ENCODE measurements around the gene BCL7A.

DNA sequence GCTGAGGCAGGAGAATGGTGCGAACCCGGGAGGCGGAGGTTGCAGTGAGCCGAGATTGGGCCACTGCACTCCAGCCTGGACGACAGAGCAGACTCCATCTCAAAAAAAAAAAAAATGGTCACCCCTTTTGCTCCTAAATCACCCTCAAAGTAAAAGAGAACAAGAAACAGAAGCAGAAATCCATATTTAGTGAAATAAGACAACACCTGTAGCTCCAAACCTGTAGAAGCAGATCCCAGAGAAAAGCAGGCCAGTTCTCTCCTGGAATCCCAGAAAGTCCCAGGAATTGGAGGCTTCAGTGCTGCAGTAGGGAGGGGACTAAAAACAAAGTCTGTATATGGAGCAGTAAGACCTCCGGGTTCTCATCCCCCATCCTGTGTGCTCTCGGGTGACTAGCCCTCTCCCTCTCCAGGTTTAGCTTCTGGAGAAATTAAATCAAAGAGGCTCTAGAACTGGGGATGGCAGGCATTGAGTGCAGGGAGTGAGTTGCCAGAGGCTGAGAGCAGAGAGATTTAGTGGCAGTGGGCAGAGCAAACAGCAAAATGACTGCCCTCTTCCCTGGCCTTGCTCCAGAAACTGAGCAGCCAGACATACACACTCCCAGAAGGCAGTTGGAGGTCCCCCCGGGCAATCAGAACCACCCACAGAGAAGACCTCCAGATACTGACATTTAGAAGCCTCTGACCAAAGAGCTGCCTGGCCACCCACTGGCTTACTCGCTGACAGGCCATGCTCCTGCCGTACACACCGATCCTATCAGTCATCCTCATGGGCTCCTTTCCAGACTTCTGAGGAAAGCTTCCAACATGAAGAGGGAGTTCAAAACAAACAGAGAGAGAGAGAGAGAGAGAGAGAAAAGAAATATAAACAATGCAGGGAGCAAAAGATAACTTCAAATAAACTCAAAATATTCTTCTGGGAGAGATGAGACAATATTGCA, 50.6 kb downstream of the BCL7A start:
- no peak for TF ChIP-seq CTCF (IDR thresholded peaks at IDR 0.05)
- TF ChIP-seq EZH2 (IDR thresholded peaks at IDR 0.05; ENCODE audit: borderline replicate concordance, insufficient read depth, low read depth, low read length, poor library complexity, severe bottlenecking) = no peak

All from B cell (primary cell).